ENCODE results near the gene RNF144A.

RNF144A gene

DNA sequence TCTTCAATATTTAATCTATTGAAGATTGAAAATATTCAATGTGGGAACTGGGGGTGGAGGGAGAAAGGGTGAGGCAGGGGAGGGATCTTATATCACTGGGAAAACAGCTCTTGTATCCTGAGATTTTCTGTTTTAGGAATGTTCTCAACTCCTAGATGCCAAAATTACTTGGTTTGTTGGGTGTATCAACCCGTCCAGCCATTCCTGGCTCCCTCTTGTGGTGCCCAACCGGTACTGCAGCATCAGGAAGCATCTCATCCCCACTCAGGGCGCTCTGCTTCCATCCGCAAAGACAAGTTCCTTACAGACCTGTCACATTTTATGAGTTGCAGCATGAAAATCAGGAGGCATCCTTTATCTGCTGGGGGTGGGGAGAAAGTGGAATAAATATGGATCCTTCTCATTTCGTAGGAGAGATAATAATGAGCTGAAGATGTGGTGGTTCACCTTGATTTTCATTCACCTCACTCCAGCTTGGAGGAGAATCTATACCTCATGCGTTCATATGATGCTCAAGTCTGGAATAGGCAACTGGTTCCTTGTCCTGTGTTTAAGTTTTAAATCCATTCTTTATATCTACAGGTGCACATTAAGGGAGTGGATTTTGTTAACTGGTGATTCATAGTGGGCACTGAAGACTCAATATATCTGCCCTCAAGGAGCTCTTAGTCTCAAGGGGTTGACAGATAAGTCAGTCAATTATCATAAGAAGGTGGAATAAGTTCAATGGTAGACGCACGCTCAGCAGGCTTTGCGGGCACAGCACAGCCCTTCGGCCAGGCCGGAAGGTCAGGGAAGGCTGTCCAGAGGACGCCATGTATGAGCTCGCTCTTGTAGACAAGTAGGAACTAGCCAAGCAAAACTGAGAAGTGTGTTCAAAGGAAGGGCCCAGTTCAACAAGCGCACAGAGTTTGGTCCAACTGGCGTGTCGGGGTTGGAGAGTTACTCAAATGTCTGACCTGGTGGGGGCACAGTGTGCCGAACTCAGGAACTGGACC lies 127.3 kb downstream of the RNF144A start:
- no peak for DNase-seq (ENCODE audit: low spot score)

DNA sequence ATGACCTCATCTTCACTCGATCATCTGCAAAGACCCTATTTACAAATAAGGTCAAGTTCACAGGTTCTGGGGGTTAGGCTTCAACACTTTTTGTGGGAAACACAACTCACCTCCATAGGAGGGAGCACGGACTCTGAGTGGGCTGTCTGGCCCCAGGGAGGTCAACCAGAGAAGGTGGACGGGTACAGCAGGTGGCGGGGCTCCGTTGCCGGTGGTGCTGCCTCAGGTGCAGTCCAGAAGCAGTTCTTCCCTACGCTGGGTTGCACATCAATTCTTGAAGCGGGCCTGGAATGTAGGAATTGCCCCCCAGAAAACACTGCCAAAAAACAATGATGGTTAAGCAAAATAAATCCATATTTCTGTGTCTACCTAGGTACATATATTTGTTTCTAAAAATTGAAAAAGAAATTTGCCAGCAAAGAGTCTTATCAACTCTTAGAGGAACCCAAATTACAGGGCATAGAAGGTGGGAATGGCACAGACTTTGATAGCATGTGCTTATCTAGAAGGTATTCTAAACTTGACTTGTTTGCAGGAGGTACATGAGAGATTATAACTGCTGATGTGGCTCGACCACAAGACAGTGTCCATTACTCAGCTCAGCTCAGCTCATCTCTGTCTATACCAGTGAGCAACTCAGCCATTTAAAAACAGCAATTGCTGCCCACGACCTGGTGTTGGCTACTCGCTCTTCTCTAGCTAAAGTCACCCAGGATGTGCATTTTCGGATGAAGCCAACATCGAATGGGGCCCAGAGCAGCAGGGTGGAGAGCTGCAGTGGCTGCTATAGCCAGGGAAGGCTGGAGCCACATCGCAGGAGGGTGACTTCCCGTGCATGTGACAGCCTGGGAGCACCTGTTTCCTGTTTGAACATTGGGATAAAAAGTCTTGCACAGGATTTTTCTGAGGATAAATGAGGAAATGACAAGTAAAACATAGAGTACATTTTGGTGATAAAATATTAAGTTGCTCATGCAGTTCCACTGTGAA lies 128.7 kb downstream of the RNF144A start:
- DNase-seq (ENCODE audit: low spot score): no peak

DNA sequence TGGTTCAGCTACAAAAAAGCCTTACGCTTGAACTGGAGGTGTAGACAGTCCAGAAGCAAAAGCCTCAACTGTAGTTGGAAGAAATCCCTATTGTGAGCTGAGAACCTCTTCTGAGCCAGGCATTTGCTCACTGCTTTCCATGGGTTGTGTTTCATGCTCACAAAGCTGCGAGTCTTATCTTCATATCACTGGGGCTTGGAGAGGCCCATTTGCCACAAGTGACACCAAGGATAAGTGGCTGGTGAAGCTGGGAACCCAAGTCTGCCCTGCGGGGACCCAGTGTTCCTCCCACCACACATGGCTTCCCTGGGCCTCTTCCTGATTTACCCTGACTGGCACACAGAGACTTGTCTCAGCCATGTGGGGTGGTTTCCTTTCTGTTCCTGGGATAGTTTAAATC lies 130.4 kb downstream of the RNF144A start:
- DNase-seq (ENCODE audit: low spot score): no peak

DNA sequence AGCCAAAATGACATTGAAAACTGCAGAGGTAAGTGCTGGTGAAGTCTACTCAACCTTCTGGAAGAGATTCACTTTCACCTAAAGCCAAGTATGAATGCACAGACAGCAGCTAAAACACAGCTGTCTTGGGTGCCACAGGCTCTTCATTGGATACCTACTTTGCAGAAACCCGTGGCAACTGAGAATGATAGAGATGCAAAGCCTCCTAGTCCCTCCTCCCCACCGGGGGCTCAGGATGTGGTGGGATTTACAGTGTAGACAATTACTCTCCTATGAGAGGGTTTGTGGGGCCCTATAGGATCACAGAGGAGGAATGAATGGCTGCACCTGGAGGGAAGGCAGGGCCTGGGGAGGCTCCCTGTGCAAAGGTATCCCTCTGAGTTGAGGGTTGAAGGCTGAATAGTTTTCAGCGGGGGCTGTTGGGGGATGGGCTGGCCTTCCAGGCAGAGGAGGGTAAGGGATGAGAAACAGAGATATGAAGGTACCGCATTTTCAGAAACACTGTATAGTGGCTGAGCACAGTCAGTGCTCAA lies 131.6 kb downstream of the RNF144A start:
- DNase-seq (ENCODE audit: low spot score): no peak

DNA sequence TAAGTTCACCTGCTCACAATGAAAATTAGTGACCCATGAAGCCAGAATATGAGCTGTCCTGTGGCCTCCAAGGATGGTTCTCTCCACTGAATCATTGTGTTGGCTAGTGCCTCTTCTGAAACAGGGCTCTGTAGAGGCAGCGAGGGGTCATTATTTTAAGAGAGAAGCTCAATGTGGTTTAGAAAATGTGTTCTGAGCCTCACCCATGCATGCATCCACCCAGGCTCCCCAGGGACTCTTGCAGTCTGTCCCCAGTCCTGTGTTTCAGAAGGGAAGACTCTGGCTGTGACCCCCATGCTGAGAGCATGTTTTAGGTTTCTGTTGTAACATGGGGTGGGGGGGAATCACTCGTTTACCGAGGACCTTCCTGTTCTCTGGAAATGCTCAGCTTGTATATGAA lies 135.2 kb downstream of the RNF144A start:
- no peak for DNase-seq (ENCODE audit: low spot score)

DNA sequence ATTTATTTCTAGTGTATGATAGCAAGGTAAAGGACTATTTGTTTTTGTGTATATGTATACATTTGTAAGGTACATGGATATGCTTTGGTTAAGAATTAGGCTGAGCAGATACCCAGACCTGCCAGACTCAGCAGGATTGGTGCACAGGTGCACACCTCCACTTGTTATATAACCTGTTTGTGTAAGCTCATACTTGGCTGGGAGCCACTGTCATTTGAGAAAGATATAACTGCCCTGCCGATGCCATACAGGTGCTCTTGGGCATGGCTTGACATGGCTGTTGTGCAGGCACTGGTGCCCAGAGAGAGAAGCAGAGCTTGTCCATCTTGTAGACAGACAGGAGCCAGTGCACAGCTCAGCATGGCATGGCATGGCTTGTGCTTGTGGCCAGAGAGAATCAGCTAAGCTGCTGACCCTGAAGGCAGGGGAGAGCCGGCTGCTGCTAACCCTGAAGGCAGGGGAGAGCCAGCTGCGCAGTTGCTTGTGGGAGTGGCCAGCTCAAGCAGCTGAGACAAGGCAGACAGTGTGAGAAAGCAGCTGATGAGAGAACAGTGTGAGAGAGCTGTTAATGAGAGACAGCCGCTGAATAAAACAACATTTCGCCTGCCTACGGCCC lies 136.5 kb downstream of the RNF144A start:
- no peak for DNase-seq (ENCODE audit: low spot score)

DNA sequence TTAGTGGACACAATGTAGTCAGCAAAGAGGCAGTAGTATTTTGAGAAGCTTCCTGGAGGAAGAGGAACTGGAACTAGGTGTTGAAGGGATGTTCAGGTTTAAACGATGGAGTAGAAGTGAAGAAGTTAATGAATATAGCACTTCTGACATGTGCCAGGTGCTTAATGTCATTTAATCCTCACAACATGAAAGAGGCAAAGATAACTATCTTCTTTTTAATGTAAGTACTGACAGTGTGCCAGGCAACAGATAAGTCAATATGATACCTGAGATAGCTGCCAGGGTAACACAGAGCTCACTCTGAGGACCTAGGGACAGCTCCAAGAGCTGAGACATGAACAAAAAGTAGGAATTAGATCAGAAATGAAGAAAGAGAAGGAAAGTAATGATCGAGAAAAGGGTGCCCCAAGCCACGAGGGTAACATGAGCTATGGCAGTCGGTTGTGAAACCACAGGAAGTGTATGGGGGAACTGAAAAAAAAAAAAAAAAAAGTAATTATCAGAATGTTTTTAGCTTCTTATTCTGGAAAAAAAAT lies 140.7 kb downstream of the RNF144A start:
- DNase-seq (ENCODE audit: low spot score): no peak

DNA sequence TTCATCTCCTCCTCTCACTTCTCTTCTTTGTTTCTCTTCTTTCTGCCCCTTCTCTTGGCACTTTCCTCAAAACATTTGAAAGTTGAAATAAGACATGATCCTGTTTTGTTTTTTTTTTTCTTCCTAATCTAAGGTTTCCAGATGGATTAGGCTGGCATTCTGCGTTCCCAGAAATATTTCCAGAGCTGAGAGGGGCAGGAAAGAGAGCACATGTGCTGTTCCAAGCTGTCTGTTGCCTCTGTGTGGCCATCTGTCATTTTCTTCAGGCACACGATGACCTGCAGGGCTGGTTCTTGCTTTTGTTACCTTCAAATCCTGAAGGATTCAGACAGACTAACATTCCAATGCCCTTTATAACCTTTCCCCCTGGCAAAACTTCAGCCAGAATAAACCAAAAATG lies 142.9 kb downstream of the RNF144A start:
- DNase-seq (ENCODE audit: low spot score): no peak

DNA sequence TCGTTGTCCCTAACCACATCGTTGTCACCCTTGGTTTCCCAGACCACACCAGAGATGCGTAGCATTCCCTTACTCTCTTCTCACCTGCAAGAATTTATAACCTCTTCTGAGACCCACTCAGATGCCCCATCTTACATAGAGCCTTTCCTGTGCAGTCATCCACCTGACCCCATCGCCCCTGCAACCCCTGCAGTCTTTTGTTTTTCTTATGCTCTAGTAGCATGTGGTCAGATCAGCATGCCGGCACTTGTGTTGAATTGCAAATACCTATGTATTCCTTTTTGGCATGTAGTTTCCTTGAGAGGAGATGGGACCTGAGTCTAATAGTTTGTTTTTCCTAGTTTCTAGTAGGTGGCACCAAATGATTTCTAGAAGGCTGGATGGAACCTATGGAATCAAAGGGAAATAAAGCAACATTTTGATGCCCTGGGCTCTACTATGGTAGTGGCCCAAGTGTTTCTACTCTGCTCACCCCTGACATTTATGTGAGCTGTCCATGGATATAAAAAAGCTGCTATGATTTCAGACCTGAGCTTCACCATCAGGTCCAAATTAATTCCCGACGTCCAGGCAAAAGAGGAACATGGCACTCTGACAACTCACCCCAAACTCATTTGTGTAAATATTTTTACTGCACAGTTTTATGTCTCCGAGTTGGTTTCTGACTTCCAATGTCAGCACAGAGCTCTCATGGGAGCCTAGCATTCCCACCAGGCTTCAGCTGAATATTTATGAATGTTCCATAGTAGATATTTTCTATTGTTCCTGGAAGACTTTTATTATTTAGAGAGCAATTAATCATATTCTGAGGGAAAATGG lies 143.6 kb downstream of the RNF144A start:
- DNase-seq (ENCODE audit: low spot score): no peak

DNA sequence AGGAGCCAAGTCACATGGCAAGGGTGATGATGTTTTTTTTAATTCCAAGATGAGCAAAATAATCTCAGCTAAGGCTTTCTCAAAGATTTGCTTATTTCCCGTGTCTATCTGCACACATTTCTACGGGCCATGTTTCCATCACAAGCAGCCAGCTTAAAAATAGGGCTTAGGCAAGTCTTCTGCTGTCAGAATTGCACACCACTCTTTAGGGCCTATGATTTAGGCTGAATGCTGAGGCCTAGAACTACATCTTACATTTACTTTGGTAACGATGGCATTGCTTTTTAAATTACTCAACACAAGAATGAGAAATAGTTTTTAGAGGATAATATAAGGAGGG lies 144.2 kb downstream of the RNF144A start:
- DNase-seq (ENCODE audit: low spot score): no peak

DNA sequence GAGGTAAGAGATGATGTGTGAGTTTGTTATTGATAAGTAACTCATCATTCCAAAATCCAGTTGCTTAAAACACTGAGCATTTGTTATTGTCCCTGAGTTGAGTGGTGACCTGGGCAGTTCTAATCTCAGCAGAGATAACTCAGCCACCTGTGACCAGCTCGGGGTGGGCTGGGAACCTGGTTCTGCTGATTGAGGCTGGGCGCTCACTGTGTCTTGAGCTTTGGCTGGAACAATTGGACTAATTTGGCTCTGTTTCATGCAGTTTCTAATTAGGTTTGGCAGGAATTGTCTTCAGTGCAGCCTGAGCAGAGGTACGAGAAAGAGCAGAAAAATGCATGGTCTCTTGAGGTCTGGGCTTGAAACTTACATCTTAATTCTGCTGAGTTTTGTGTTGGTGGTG lies 144.7 kb downstream of the RNF144A start:
- no peak for DNase-seq (ENCODE audit: low spot score)

DNA sequence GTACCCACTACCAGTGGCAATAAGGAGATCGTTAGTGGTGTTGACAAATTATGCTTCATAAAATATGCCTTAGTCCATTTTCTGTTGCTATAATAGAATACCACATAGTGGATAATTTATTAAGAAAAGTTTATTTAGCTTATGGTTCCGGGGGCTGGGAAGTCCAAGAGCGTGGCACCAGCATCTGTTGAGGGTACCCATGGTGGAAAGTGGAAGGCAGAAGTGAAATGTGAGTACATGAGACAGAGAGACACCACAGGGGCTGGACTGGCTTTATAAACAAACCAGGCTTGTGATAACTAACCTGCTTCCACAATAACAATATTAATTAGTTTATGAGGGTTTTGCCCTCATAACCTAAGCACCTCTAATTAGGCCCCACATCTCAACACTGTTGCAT lies 146.6 kb downstream of the RNF144A start:
- DNase-seq (ENCODE audit: low spot score): no peak

DNA sequence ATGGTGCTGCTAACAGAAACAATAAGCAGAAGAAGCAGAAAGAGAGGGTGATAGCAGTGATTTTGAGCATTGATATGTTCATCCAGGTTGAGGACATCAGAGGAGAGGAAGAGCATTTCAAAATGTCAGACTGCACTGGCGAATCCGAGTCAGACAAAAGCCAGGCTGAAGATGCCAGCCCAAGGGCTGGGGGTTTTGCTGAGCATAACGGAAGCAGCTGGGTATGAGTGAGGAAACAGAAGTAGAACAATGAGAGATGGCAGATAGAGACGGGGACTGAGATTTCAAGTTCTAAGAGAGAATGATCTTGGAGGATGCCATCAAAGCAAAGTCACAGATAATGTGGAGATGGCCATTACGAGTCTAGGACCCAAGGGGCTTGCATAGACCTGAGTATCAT lies 151.2 kb downstream of the RNF144A start:
- DNase-seq (ENCODE audit: low spot score): no peak

DNA sequence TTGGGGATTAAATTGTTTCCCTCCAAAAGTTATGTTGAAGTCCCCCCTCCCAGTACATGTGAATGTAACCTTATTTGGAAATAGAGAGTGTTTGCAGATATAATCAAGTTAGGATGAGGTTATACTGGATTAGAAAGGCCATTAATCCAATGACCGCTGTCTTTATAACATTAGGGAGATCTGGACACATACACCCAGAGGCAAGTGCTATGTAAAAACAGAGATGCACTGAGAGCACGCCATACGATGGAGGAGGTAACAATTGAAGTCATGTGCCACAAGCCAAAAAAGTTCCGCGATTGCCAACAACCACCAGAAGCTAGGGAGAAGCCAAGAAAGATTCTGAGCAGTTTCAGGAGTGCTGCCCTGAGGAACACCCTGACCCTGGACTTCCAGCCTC lies 153.3 kb downstream of the RNF144A start:
- no peak for DNase-seq (ENCODE audit: low spot score)

DNA sequence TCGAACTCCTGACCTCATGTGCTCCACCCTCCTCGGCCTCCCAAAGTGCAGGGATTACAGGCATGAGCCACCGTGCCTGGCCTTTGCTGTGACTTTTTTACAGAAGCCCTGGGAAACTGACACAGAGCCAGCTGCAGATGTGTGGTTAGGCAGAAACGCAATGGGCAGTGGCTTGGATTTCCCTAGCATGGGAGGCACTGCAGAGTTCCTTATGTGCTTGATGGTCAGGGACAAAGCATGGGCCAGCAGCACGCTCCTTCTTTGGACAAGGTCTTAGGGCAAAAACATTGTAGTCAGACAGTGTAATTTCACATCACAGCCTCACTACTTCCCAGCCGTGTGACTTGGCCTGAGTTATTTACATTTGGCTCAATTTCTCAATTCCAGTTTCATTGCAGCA lies 153.9 kb downstream of the RNF144A start:
- no peak for DNase-seq (ENCODE audit: low spot score)

DNA sequence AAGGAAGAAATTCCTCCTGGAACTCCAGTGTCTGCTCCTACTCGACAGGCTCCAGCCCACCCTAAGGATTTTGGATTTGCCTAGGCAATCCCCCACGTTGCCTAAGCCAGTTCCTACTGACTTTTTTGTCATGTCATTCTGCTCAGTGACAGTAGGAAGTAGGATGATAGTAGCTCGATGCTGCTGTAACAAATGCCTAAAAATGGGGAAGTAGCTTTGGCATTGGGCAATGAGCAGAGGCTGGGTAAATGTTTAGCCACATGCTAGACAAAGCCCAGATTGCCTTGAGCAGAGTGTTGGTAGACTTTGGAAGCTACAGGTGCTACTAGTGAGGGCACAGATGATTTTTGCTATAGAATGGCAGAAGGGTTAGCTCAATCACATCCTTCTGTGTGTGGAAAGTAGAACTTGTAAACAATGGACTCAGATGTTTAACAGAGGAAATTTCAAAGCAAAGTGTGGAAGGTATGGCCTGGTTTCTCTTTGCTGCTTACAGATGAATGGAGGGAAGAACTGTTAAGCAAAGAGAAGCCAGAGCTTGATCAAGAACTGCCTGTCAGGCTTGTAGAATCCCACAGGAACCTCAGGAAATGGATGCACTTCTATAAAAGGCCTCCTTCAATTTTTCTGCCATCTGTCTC lies 154.8 kb downstream of the RNF144A start:
- no peak for DNase-seq (ENCODE audit: low spot score)

DNA sequence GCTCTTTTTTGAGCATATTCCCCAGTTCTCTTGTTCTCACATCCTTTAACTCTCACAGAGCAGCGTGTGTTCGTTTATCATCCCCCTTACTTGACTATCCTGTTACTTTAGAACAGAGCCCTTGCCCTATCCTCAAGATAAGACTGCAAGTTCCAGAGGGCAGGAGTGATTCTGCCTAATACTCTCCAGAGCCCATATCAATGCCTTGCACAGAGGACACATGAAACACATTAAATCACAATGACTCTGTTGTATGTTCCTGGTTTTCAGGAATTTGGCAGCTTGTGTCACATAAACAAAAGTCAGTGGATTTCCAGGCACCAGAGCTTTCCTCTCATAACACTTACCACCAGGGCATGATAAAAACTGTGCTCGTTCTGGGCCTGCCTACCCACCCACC lies 156.7 kb downstream of the RNF144A start:
- no peak for DNase-seq (ENCODE audit: low spot score)

DNA sequence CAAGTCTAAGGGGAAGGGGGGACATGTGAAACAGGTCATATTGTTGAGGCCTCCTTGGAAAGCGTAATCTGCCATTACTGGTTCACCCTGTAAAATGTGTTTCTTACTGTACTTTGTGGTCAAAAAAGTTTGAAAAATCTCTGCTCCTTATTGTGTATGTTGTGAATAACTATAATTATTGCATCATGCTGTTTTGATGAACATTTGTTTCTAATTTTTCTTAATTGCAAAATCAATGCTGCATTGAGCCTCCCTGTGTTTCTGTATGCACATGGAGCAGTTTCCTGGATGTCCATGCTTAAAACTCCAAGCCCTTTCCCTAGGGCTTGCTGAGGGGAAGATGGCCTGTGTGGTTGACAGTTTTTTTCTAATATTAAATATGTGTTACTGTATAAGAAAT lies 158.6 kb downstream of the RNF144A start:
- no peak for DNase-seq (ENCODE audit: low spot score)

DNA sequence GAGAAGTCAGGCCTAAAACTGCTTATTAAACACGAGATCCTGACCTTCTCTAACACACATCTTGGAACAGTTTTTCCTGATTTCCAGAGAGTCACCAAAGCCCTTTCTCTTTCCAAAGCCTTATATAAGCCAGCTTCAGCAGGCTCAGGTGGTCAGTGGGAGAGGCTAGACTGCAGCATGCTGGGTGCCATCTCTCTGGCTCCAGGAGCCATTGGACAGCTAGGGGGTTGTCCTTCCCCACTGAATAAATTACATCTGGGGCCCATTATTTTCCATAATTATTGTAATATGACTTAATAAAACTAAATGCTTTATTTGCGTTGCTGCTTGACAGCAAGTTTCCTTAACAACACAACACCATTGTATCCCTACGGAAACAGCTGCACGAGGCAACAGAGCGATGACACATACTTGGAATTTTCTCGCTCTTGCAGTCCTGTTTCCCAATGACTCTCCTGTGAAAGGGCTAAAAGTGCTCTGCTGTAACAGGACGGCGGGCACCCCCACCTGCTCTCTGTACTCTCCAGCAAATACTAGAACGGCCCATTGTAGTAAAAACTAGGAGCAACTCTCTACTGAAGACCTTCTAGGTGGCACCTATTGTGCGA lies 160.6 kb downstream of the RNF144A start:
- DNase-seq (ENCODE audit: low spot score): no peak
